GM19463 (cell line): Measurements from ENCODE around the gene ABCC12.
"Not testable (repeated sequence)": the region's sequence is repeated elsewhere in the genome, so short reads cannot be mapped to it uniquely, and the experiment has no call there.

Experiments used
- ATAC-seq: cut with Tn5 transposase; IDR thresholded peaks from one replicate; pipeline ENCODE4 v1.9.1; 2021; ENCODE audit warnings: mild to moderate bottlenecking, moderate library complexity; ENCODE audit not compliant: unreplicated experiment

The ABCC12 gene

GRCh38 chr16:48166617-48167016 is 10.8 kb upstream of the ABCC12 start:
- ATAC-seq, result not testable (repeated sequence)

- no peak for ATAC-seq
Measured at GRCh38 chr16:48165961-48166578, 10.3 kb upstream of the ABCC12 start.

GRCh38 chr16:48164907-48165715 is 9.3 kb upstream of the ABCC12 start:
- peak; percentile 94 for ATAC-seq

GRCh38 chr16:48162839-48163410 is 7.1 kb upstream of the ABCC12 start:
- ATAC-seq, result no peak

DNA sequence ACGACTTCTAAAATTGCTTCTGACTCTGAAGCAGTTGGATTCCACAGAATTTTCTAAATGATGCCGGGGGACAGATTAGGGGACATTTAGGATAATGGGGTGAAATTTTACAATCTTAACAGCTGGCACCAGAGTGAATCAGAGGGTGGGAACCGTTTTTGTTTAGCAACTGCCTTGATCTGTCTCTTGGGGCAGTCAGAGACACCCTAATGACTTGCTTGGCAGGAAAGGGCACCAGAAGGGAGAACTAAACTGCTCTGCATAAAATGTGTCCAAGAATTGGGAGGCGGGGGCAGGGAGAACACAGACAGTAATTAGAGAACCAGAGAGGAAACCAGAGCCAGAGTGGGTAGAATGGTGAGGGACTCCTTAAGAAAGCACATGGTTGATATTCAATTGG is 6.1 kb upstream of the ABCC12 start:
- no peak for ATAC-seq

DNA sequence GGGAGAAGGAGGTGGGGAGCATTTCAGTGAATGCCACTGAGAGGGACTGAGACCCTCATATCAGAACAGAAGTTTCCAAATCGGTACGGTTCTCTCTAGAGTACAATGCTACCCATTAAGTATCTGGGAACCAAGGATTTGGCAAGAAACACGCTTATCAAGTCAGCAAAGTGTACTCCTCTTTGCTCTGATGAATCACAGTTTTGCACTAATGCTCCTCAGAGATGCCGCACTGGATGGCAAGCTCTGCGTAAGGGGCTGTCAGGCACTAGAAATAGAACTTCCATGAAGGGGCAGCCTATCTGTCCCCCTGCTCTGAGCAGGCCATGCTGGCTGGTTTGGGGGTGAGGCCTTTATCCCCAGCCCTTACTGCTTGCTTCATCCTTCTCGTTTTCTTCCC is 4.8 kb upstream of the ABCC12 start:
- ATAC-seq, result no peak

GRCh38 chr16:48158296-48158695 is 2.5 kb upstream of the ABCC12 start:
- ATAC-seq, result peak; percentile 94

DNA sequence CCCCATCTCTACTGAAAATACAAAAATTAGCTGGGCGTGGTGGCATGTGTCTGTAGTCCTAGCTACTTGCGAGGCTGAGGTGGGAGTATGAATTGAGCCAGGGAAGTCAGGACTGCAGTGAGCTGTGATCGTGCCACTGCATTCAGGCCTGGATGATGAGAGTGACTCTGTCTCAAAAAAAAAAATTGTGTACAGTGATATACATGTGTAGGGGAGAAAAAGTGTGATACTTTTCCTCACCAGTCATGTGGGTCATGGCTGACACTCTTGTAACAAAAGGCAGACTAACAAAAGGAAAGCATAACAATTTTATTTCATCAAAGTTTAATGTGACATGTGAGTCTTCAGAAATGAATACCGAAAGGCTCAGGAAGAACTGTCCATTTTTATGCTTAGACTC is 2.0 kb upstream of the ABCC12 start:
- ATAC-seq, result no peak

GRCh38 chr16:48157302-48157701 is 1.5 kb upstream of the ABCC12 start:
- no peak for ATAC-seq

DNA sequence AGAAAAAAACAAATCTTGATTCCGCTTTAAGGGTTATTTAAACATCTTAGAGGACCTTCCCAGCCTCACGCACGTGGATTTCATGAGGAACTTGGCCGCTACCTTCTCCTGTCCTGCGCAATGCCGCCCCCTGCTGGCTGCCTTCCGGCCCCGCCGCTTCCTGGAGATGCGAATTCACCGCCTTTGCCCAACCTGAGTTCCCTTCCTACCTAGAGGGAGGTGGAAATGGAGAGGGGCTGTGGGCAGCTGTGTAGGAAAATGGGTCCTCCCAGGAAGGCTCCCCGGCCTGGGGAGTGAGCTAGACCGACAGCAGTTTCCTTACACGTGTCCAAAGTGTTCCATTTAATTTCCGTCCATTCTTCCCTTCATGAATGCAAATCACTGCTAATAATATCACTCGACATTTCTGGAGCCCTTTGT is 1.0 kb upstream of the ABCC12 start:
- no peak for ATAC-seq

- ATAC-seq, result no peak
Measured at GRCh38 chr16:48153774-48154173, 2.0 kb downstream of the ABCC12 start.

- ATAC-seq, result no peak
Measured at GRCh38 chr16:48152226-48152625, 3.6 kb downstream of the ABCC12 start.

- no peak for ATAC-seq
Measured at GRCh38 chr16:48150707-48151106, 5.1 kb downstream of the ABCC12 start.

GRCh38 chr16:48146710-48147109 is 9.1 kb downstream of the ABCC12 start:
- ATAC-seq, result no peak

DNA sequence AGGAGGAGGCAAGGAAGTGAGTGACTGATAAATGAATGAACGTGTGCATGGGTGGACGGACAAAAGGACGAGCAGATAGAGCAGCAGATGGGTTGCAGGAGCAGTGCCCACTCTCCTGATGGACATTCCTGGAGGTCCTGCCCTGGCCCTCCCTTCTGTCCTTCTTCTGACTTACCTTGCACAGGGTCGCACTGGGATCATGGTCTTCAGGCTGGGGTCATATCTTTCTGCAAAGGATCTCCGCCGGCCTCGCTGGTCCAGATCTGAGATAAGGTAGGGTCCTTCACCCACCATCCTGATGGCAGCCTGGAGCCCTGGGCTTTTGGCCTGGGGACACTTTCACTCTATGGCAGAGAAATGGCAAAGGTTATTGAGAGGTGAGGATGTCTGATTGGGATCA is 9.7 kb downstream of the ABCC12 start:
- no peak for ATAC-seq

DNA sequence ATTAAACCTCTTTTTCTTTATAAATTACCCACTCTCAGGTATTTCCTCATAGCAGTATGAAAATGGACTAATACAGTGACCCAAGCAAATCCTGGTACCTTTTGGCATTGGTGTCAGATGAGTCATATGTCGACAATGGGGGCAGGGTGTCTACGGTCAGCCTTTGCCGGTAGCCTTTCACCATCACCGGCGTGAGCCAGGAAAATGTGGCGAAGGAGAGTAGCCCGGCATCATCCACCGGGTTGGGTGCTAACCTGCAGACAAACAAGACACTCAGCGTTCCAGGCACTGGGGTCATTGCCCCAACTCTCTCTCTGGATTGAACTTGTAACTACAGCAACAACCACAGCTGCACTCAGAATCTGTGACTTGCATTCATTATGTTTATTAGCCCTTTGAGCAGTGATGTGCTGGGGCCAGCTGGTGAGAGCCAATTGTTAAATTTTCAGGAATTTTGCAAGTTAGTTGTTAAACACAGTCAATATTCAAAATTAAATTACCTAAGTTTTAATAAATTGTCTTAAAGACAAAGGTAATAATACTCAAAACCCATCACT is 11.9 kb downstream of the ABCC12 start:
- no peak for ATAC-seq

GRCh38 chr16:48140821-48141220 is 15.0 kb downstream of the ABCC12 start:
- ATAC-seq, result no peak

- no peak for ATAC-seq
Measured at GRCh38 chr16:48139517-48139916, 16.3 kb downstream of the ABCC12 start.

DNA sequence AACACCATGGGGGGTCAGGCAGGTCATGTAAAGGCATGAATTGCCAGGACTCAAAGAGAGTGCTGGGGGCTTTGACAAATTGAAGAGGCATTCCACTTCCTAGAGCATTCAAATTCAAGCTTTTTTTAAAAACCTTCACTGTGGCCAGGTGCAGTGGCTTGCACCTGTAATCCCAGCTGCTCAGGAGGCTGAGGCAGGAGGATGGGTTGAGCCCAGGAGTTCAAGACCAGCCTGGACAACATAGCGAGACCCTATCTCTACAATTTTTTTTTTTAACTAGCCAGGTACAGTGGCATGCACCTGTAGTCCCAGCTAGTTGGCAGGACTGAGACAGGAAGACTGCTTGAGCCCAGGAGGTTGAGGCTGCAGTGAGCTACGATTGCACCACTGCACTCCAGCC is 17.2 kb downstream of the ABCC12 start:
- ATAC-seq, result no peak

- no peak for ATAC-seq
Measured at GRCh38 chr16:48137822-48138221, 18.0 kb downstream of the ABCC12 start.

DNA sequence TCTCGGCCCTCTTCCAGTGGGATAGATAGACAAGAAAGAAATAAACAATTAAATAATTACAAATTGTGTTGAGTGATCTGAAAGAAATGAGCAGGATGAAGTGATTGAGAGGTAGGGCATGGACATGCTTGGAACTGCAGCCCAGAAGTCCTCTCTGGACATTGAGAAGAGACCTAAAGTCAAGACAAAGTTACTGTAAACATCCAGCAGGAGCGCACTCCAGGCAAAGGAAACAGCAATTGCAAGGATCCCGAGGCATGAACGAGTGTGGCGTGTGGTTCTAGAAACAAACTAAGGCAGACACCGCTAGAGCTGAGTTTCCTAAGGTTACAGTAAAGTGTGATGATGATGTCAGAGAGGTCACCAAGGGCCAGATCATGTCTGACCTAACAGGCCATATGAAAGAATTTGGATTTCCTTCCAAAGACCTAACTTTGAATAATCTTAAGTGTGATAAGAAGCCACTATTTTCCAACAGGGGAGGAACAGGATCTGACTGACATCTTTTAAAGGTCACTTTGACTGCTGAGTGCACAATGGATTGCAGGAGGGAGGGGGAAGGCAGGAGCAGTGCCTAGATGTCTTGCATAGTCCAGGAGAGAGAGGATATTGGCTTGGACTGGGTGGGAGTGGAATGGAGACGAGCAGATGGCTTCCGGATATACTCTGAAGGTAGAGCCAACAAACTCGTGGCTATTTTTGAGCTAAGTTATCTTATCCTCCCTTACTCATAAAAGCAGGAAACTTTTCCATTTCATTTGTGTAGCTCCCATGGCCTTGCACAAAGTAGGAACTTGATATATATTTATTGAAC is 19.0 kb downstream of the ABCC12 start:
- no peak for ATAC-seq
